Measurements from ENCODE around the gene USF2. TPM values are rescaled to one million over a fixed set of nuclear protein-coding genes. Genes with fewer than 3 reads are reported as not detected.

USF2 gene
- total RNA-seq, 2 donors from 2014 or later: 86.5 to 108 TPM

DNA sequence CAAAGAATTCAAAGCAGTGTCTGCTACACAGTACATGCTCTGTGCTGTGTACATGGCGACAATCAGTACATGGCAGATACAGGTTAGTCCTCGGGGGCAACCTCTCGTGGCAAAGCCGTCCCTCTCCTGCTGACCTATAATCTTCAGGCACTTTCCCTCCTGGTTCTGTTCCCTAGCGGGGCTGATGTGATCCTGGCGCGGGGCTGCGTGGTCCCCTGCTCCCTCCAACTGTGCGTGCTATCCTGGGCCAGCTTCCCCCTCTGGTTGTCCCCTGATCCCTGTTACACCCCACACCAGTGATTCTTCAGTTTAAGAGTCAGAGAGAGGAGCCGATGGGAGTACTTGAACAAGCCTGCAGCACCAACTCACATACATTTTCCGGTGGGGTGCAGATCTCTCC lies 35.3 kb downstream of the USF2 start:
- H3K27me3 ChIP-seq: no peaks in the 10 kb centered on the region
- DNase-seq: no peak
- TF ChIP-seq, protein P1, sequence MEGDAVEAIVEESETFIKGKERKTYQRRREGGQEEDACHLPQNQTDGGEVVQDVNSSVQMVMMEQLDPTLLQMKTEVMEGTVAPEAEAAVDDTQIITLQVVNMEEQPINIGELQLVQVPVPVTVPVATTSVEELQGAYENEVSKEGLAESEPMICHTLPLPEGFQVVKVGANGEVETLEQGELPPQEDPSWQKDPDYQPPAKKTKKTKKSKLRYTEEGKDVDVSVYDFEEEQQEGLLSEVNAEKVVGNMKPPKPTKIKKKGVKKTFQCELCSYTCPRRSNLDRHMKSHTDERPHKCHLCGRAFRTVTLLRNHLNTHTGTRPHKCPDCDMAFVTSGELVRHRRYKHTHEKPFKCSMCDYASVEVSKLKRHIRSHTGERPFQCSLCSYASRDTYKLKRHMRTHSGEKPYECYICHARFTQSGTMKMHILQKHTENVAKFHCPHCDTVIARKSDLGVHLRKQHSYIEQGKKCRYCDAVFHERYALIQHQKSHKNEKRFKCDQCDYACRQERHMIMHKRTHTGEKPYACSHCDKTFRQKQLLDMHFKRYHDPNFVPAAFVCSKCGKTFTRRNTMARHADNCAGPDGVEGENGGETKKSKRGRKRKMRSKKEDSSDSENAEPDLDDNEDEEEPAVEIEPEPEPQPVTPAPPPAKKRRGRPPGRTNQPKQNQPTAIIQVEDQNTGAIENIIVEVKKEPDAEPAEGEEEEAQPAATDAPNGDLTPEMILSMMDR (IDR thresholded peaks at IDR 0.05): no peak
- no peaks in the 10 kb centered on the region for H3K9me3 ChIP-seq
- intact Hi-C loops (cut with DNase I): no loop called here
- no peak overlapping the region for H3K9ac ChIP-seq (ENCODE audit: low read depth in 2 of 2, low read length in 2 of 2)
- no peaks in the 10 kb centered on the region for H3K36me3 ChIP-seq
- H3K27ac ChIP-seq: no peak overlapping the region
- H3K4me1 ChIP-seq: no peaks in the 10 kb centered on the region
- H3K4me3 ChIP-seq: no peak overlapping the region

DNA sequence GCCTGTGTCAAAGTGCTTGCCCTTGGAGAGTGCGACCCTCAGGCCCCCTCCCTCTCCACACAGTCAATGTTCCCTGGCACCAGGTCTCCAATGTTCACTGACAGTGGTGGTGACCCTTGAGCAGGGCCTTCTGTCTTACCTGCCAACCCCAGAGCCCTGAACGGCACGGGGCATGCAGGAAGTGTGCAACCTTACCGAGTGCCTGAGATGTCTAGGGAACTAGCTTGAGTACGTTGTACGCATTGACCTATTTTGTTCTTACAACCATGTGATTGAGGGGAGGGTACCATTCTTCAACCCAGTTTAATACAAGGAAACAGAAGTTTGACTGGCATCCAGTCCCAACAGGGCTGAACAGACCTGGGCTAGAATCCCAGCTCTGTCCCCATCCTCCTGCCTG lies 36.4 kb downstream of the USF2 start:
- intact Hi-C loops (cut with DNase I): no loop called here
- H3K4me1 ChIP-seq: no peaks in the 10 kb centered on the region
- H3K27me3 ChIP-seq: no peaks in the 10 kb centered on the region
- no peak overlapping the region for H3K4me3 ChIP-seq
- TF ChIP-seq, protein P1 (IDR thresholded peaks at IDR 0.05): no peak
- H3K27ac ChIP-seq: no peak overlapping the region
- no peaks in the 10 kb centered on the region for H3K36me3 ChIP-seq
- DNase-seq: no peak
- peak overlapping the region in 1 of 2 donors; percentile 12 for H3K9ac ChIP-seq (ENCODE audit: low read depth in 2 of 2, low read length in 2 of 2)
- no peaks in the 10 kb centered on the region for H3K9me3 ChIP-seq

- no peak overlapping the region for H3K27ac ChIP-seq
- no peaks in the 10 kb centered on the region for H3K9me3 ChIP-seq
- no peaks in the 10 kb centered on the region for H3K27me3 ChIP-seq
- H3K4me3 ChIP-seq: no peak overlapping the region
- TF ChIP-seq, protein P1 (IDR thresholded peaks at IDR 0.05): no peak
- DNase-seq: no peak
- no peaks in the 10 kb centered on the region for H3K4me1 ChIP-seq
- intact Hi-C loops (cut with DNase I): no loop called here
- no peaks in the 10 kb centered on the region for H3K36me3 ChIP-seq
- H3K9ac ChIP-seq (ENCODE audit: low read depth in 2 of 2, low read length in 2 of 2): no peak overlapping the region
Observed at GRCh38 chr19:35306473-35307246, 37.9 kb downstream of the USF2 start.

DNA sequence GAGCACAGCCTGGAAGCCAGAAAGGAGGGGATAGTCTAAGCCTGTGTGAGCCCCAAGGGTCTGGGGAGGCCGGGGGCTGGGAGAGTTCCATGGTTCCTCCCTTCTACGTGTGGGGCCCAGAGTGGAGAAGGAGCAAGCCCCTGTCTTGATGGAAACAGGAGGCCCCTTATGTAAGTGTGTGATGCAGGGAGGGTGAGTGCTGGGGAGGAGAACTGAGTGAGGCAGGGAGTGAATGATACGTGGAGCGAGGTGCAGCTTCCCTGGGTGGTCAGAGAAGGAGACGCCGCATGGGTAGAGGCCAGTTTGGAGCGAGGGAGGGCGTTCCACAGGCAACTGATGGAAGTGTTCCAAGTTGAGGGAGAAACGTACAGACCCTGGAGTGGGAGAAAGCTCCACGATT lies 39.2 kb downstream of the USF2 start:
- no peak for DNase-seq
- intact Hi-C loops (cut with DNase I): no loop called here
- no peak overlapping the region for H3K27ac ChIP-seq
- no peaks in the 10 kb centered on the region for H3K27me3 ChIP-seq
- H3K9ac ChIP-seq (ENCODE audit: low read depth in 2 of 2, low read length in 2 of 2): no peak overlapping the region
- H3K36me3 ChIP-seq: no peaks in the 10 kb centered on the region
- H3K4me1 ChIP-seq: no peaks in the 10 kb centered on the region
- TF ChIP-seq, protein P1 (IDR thresholded peaks at IDR 0.05): no peak
- H3K9me3 ChIP-seq: no peaks in the 10 kb centered on the region
- no peak overlapping the region for H3K4me3 ChIP-seq

DNA sequence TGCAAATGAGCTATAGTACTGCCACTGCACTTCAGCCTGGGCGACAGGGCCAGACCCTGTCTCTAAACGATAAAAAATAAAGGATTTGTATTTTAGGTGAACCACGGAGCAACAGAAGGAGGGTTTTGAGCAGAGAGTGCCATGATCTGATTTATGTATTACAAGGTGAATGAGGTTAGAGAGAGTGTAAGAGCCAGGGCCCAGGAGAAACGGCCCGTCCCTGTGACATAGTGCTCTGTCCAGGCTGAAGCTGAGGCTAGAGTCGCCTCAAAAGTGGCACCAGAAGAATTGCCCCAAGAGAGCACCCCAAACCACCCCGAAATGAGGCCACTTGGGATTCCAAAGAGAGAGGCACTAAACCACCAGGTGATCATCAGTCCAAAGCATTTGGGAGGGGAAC lies 40.1 kb downstream of the USF2 start:
- Histone ChIP-seq H3K36me3 (no peaks in the 10 kb centered on the region), H3K9me3 (no peaks in the 10 kb centered on the region), H3K4me3 (no peak overlapping the region), H3K9ac (ENCODE audit: low read depth in 2 of 2, low read length in 2 of 2) (no peak overlapping the region), H3K4me1 (no peaks in the 10 kb centered on the region), H3K27me3 (no peaks in the 10 kb centered on the region), H3K27ac (no peak overlapping the region)
- DNase-seq: no peak
- TF ChIP-seq, protein P1 (IDR thresholded peaks at IDR 0.05): no peak
- intact Hi-C loops (cut with DNase I): no loop called here

Data from colonic mucosa (tissue), 4 donors.